SK-N-SH treated with all-trans-retinoic acid at 6 μM for 48 hours (cell line): ENCODE results near the gene DDX3X.
"Not testable (repeated sequence)": the region's sequence is repeated elsewhere in the genome, so short reads cannot be mapped to it uniquely, and the experiment has no call there.

Source experiments
- ATAC-seq: fragments of 200-7000 bp; cut with Tn5 transposase; 3 replicates; pipeline ENCODE4 v1.9.1; 2020; ENCODE audit warnings: mild to moderate bottlenecking, moderate library complexity
- ESRRG ChIP-seq: fragments of 250-450 bp; sonication (Bioruptor Pico); IDR thresholded peaks from 2 replicates; pipeline ENCODE4 v1.6.1; 2021; ENCODE audit warnings: mild to moderate bottlenecking
- GLIS3 ChIP-seq: fragments of 250-450 bp; sonication (Bioruptor Pico); IDR thresholded peaks from 2 replicates; pipeline ENCODE4 v1.5.0; 2020; ENCODE audit warnings: mild to moderate bottlenecking, moderate library complexity
- ISL1 ChIP-seq: fragments of 250-450 bp; sonication (Bioruptor Pico); IDR thresholded peaks from 2 replicates; pipeline ENCODE4 v2.1.2; 2022; ENCODE audit warnings: mild to moderate bottlenecking, moderate library complexity
- OSR1 ChIP-seq: fragments of 250-450 bp; sonication (Bioruptor Pico); IDR thresholded peaks from 2 replicates; pipeline ENCODE4 v1.8.0; 2022; ENCODE audit warnings: moderate library complexity, mild to moderate bottlenecking, inconsistent platforms
- PATZ1 ChIP-seq: fragments of 250-450 bp; sonication (Bioruptor Pico); IDR thresholded peaks from 2 replicates; pipeline ENCODE4 v1.8.0; 2020; ENCODE audit warnings: mild to moderate bottlenecking, moderate library complexity, borderline replicate concordance
- POU6F1 ChIP-seq: fragments of 250-450 bp; sonication (Bioruptor Pico); IDR thresholded peaks from 2 replicates; pipeline ENCODE4 v1.8.0; 2021; ENCODE audit warnings: low read depth, mild to moderate bottlenecking, moderate library complexity, borderline replicate concordance
- PPARA ChIP-seq: fragments of 250-450 bp; sonication (Bioruptor Pico); IDR thresholded peaks from 2 replicates; pipeline ENCODE4 v1.5.0; 2020; ENCODE audit warnings: mild to moderate bottlenecking, borderline replicate concordance
- SNAI2 ChIP-seq: fragments of 250-450 bp; sonication (Bioruptor Pico); IDR thresholded peaks from 2 replicates; pipeline ENCODE4 v1.5.0; 2020; ENCODE audit warnings: mild to moderate bottlenecking, moderate library complexity
- TOX ChIP-seq: fragments of 250-450 bp; sonication (Bioruptor Pico); IDR thresholded peaks from 2 replicates; pipeline ENCODE4 v1.8.0; 2021; ENCODE audit warnings: mild to moderate bottlenecking, moderate library complexity, borderline replicate concordance
- ZC3H10 ChIP-seq: fragments of 250-450 bp; sonication (Bioruptor Pico); IDR thresholded peaks from 2 replicates; pipeline ENCODE4 v1.5.1; 2021; ENCODE audit warnings: mild to moderate bottlenecking, moderate library complexity
- ZFP3 ChIP-seq: fragments of 250-450 bp; sonication (Bioruptor Pico); IDR thresholded peaks from 2 replicates; pipeline ENCODE4 v1.5.0; 2020; ENCODE audit warnings: mild to moderate bottlenecking, moderate library complexity
- ZFP30 ChIP-seq: fragments of 450-650 bp; formaldehyde crosslinking; IDR thresholded peaks from 2 replicates; pipeline ENCODE4 v1.5.0; 2022; ENCODE audit warnings: mild to moderate bottlenecking, moderate library complexity
- ZNF565 ChIP-seq: fragments of 450-650 bp; formaldehyde crosslinking; conservative IDR thresholded peaks from 2 replicates; pipeline ENCODE4 v1.5.0; 2020; ENCODE audit warnings: low read depth, mild to moderate bottlenecking, moderate library complexity
- ZNF8 ChIP-seq: fragments of 450-650 bp; formaldehyde crosslinking; IDR thresholded peaks from 2 replicates; pipeline ENCODE4 v1.5.0; 2020; ENCODE audit warnings: mild to moderate bottlenecking, moderate library complexity

The DDX3X gene

GRCh38 chrX:41409006-41409405 lies 75.0 kb downstream of the DDX3X start:
- TF ChIP-seq ISL1 (CRISPR knock-in tag) (no peak), ZNF8 (CRISPR knock-in tag) (no peak), GLIS3 (CRISPR knock-in tag) (no peak), SNAI2 (CRISPR knock-in tag) (no peak), ZFP30 (CRISPR knock-in tag) (no peak), OSR1 (CRISPR knock-in tag) (no peak), TOX (CRISPR knock-in tag) (no peak)
- no peak for ATAC-seq

DNA sequence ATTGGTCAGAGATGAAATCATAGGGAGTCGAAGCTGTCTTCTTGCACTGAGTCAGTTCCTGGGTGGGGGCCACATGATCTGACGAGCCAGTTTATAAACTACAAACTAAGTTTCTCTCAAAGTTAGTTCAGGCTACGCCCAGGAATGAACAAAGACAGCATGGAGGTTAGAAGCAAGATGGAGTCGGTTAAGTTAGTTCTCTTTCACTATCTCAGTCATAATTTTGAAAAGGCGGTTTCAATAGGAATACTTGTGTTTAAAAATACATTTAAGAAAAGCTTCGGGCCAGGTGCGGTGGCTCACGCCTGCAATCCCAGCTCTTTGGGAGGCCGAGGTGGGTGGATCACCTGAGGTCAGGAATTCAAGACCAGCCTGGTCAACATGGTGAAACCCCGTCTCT lies 77.3 kb downstream of the DDX3X start:
- ATAC-seq: not testable (repeated sequence)

DNA sequence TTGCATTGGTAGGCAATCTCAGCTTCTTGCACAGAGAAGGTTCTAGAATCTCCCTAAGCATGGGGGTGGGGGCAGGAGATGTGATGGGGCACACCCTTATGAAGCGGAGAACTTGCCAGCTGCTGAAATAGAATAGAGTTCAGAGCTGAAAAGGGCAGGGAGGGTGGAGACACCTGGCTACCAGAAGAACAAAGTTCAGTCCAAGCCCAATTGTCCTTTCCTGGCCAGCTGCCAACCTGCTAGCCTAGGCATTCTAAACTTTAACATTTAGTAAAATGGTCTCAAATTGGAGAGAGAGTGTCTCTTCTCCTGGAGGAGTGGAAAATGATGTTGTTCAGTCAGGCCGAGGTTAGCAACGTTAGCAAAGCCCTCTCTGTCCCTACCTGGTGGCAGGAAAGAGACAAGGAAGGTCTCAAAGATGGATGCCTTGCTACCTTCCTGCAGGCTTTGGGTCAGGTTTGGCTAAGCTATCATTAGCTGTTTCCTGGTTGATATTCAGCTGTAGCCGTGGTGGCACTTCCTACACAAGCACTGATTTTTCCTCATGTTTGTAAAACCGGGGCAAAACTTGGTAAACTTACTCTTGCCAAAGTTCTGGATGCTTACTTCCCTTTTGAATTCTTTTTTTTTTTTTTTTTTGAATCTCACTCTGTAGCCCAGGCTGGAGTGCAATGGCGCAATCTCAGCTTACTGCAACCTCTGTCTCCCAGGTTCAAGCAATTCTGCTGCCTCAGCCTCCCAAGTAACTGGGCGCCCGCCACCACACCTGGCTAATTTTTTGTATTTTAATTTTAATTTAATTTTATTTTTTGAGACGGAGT lies 78.5 kb downstream of the DDX3X start:
- no peak; the same call in 2 of the 3 replicates for ATAC-seq
- TF ChIP-seq PATZ1 (CRISPR knock-in tag) (no peak), ESRRG (no peak), ZC3H10 (CRISPR knock-in tag) (no peak), ISL1 (CRISPR knock-in tag) (no peak), PPARA (CRISPR knock-in tag) (no peak), POU6F1 (CRISPR knock-in tag) (no peak), ZFP3 (CRISPR knock-in tag) (no peak), SNAI2 (CRISPR knock-in tag) (no peak), ZNF8 (CRISPR knock-in tag) (no peak), ZNF565 (CRISPR knock-in tag) (no peak)
